Measurements from ENCODE around the gene MAMDC2. TPM values are rescaled to one million over a fixed set of nuclear protein-coding genes. Genes with fewer than 3 reads are reported as not detected.

The MAMDC2 gene
- total RNA-seq, 6 experiments from 2014 or later, result 4.0 to 16.6 (median 13.9) TPM

DNA sequence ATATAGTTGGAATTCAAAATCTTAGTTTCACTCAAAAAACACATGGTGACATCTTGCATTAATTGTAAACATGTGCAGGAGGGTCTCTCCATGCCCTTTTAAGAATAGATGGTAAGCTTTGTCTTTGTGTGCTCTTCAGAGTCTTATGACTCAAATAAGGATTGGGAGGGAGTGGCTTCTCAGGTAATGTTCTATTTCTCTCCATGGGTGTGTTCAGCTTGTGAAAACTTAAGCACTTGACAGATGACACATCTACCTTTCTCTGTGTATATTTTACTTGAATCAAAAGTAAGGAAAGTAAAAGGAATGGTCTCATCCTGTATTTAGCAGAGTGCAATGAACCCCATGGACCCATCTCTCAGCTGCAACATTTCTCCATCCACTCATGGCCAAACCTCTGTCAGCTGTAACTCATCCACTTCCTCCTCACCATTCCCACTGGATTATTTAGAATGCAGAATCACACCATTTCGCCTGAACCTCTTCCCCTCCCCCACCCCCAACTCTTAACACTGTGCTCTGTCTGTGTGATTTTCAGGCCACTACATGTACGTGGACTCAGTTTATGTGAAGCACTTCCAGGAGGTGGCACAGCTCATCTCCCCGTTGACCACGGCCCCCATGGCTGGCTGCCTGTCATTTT lies 82.1 kb downstream of the MAMDC2 start:
- Mint-ChIP-seq H3K27me3 (ENCODE audit: insufficient read depth) (no peaks in the 10 kb centered on the region; the same call in 1 of the 2 replicates), H3K36me3 (ENCODE audit: low read depth) (no peaks in the 10 kb centered on the region; the same call in 1 of the 2 replicates), H3K9me3 (no peaks in the 10 kb centered on the region), H3K27ac (no peak overlapping the region), H3K4me1 (ENCODE audit: low read depth) (peaks cover 28% of the 10 kb centered on the region), H3K4me3 (no peak overlapping the region)
- TF ChIP-seq, protein P1, sequence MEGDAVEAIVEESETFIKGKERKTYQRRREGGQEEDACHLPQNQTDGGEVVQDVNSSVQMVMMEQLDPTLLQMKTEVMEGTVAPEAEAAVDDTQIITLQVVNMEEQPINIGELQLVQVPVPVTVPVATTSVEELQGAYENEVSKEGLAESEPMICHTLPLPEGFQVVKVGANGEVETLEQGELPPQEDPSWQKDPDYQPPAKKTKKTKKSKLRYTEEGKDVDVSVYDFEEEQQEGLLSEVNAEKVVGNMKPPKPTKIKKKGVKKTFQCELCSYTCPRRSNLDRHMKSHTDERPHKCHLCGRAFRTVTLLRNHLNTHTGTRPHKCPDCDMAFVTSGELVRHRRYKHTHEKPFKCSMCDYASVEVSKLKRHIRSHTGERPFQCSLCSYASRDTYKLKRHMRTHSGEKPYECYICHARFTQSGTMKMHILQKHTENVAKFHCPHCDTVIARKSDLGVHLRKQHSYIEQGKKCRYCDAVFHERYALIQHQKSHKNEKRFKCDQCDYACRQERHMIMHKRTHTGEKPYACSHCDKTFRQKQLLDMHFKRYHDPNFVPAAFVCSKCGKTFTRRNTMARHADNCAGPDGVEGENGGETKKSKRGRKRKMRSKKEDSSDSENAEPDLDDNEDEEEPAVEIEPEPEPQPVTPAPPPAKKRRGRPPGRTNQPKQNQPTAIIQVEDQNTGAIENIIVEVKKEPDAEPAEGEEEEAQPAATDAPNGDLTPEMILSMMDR (IDR thresholded peaks at IDR 0.05), result no peak
- DNase-seq, result no peak

DNA sequence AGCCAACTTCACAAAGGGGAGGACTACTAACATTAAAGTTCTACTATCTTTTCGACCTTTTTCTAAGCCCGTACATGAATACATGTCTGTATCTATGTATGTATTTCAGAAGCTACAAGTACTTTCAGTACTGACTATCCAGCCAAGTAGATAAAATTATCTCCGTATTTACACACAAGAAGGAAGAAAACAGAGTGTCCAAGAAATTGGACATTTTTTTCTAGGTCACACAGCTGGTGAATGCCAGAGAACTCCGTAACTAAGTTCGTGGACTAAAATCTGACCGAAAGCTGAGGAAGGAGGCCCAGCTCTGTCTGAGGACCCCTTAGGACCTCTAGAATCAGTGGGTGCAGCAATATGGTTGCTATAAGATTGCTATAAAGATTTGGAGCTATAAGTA lies 83.4 kb downstream of the MAMDC2 start:
- peaks cover 15% of the 10 kb centered on the region for H3K4me1 Mint-ChIP-seq (ENCODE audit: low read depth)
- no peaks in the 10 kb centered on the region; the same call in 1 of the 2 replicates for H3K27me3 Mint-ChIP-seq (ENCODE audit: insufficient read depth)
- H3K27ac Mint-ChIP-seq, result no peak overlapping the region

DNA sequence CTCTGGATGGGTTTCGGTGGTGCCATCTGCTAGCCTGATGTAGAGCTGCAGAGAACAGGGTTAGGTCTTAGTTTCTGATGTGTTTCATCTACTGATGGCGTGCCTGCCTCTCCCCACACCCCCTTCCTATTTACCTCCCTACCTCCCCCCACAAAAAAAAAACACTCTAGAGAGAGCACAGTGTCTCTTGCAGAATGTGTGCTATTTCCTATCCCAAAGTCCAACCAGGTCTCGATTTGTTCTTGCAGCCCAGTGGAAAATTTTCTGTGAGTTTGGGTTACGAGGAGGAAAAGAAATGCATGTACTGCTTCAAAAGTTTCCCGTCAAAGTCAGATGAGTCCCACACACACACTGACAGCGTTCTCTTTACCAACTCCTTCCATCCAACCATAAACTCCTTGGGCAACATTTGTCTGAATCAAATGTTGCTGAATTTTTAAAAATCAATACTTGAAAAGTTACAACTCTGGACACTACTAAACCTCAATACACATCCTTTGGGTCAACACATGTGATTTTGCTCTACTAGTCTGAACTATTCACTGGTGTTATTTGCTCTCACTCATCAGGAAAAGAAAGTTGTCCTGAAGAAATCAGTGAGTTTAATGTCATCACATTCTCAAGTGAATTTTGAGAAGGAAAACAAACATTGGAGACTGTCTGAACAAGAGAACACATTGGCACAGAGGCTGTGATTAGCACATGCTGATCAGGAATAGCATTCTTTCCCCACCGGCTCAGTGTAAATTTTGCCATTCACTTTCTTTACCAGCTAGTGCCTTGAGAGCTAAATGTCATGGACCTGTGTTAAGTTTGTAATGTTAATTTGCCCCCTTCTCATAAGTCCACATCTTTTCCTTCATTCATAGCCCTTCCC lies 84.1 kb downstream of the MAMDC2 start:
- H3K9me3 Mint-ChIP-seq, result no peaks in the 10 kb centered on the region
- no peaks in the 10 kb centered on the region; the same call in 1 of the 2 replicates for H3K36me3 Mint-ChIP-seq (ENCODE audit: low read depth)
- H3K4me3 Mint-ChIP-seq, result no peak overlapping the region
- no peaks in the 10 kb centered on the region; the same call in 1 of the 2 replicates for H3K27me3 Mint-ChIP-seq (ENCODE audit: insufficient read depth)
- H3K27ac Mint-ChIP-seq, result no peak overlapping the region
- TF ChIP-seq, protein P1 (IDR thresholded peaks at IDR 0.05), result no peak
- DNase-seq, result no peak
- H3K4me1 Mint-ChIP-seq (ENCODE audit: low read depth), result peaks cover 12% of the 10 kb centered on the region

More for the DNA sequence above, 83.4 kb downstream of the MAMDC2 start:
- Mint-ChIP-seq H3K4me3 (no peak overlapping the region), H3K9me3 (no peaks in the 10 kb centered on the region), H3K36me3 (ENCODE audit: low read depth) (no peaks in the 10 kb centered on the region; the same call in 1 of the 2 replicates)
- no peak for DNase-seq
- TF ChIP-seq, protein P1 (IDR thresholded peaks at IDR 0.05), result no peak

DNA sequence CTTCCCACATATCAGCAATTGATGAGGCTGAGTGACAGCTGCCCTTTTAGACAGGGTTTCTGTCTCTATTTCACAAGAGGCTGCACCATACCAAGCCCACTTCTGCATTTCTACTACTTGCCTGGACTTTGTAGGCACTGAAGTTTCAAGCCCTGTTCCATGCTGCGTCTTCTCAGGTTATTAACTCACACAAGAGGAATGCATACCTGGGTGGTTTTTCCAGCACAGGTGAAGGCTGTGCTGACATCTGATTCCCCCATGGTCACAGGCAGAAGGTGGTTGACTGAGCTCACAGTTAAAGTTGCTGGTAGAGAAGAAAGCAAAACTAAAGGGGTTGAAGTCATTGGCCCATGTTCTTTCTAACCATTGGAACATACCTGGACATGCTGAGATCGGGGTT lies 86.6 kb downstream of the MAMDC2 start:
- H3K4me3 Mint-ChIP-seq, result no peak overlapping the region

DNA sequence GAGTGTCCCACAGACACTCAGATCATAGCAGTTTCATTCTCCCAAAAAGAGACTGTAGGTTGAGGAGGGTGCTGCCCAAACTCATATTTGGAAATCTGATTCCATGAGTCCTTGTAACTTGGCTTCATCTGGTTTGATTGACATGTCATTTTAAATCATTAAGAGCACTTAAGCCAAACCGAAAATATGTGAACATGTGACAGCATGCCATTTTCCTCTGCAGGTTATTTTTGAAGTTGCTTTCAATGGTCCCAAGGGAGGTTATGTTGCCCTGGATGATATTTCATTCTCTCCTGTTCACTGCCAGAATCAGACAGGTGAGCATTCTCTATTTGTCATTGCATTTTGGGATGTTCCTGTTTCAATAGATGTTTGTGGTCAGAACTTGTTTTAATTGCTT lies 87.6 kb downstream of the MAMDC2 start:
- no peak for DNase-seq
- TF ChIP-seq, protein P1 (IDR thresholded peaks at IDR 0.05), result no peak
- H3K9me3 Mint-ChIP-seq, result no peaks in the 10 kb centered on the region
- H3K4me1 Mint-ChIP-seq (ENCODE audit: low read depth), result peaks cover 41% of the 10 kb centered on the region
- no peak overlapping the region for H3K27ac Mint-ChIP-seq
- H3K4me3 Mint-ChIP-seq, result no peak overlapping the region
- H3K27me3 Mint-ChIP-seq (ENCODE audit: insufficient read depth), result no peaks in the 10 kb centered on the region; the same call in 1 of the 2 replicates
- H3K36me3 Mint-ChIP-seq (ENCODE audit: low read depth), result no peaks in the 10 kb centered on the region; the same call in 1 of the 2 replicates

More for the DNA sequence above, 86.6 kb downstream of the MAMDC2 start:
- no peak for DNase-seq
- Mint-ChIP-seq H3K27ac (no peak overlapping the region), H3K4me1 (ENCODE audit: low read depth) (peaks cover 33% of the 10 kb centered on the region), H3K9me3 (no peaks in the 10 kb centered on the region), H3K36me3 (ENCODE audit: low read depth) (no peaks in the 10 kb centered on the region; the same call in 1 of the 2 replicates), H3K27me3 (ENCODE audit: insufficient read depth) (no peaks in the 10 kb centered on the region; the same call in 1 of the 2 replicates)
- TF ChIP-seq, protein P1 (IDR thresholded peaks at IDR 0.05), result no peak
